HG02885 (cell line): ENCODE data around the gene SSRP1.
A peak's percentile ranks its signal among the peaks of the same experiment; 100 is the strongest.

Experiments
- ATAC-seq: cut with Tn5 transposase; IDR thresholded peaks from one replicate; pipeline ENCODE4 v1.9.1; 2021; ENCODE audit warnings: mild to moderate bottlenecking; ENCODE audit not compliant: unreplicated experiment, poor library complexity

Gene SSRP1

DNA sequence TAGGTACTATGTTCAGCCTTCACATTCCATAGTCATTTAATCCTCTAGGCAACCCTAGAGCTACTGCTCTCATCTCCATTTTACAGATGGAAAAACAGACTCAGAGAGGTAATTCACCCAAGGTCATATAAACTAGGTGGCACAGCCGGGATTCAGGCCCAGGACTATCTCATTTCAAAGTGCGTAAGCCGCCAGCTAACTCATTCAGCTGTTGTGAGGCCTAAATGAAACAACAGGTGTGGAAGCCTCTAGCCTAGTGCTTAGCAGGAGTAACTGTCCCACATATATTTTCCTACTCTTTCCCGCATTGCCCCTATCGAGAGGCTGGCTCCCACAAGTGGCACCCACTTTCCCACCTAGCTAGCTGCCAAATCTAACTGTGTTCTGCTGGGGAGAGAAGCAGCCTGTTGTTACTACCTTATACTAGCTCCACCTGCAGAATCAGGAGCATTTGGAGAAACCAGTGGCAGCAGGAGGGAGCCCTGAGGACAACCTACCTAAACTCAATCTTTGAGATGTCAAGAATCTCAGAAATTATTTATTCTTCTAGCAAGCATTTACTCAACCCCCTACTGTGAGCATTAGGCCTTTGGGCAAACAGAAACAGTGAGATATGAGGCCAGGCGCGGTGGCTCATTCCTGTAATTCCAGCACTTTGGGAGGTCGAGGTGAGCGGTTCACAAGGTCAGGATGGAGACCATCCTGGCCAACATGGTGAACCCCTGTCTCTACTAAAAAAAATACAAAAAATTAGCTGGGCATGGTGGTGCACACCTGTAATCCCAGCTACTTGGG, 24.4 kb upstream of the SSRP1 start:
- no peak for ATAC-seq

DNA sequence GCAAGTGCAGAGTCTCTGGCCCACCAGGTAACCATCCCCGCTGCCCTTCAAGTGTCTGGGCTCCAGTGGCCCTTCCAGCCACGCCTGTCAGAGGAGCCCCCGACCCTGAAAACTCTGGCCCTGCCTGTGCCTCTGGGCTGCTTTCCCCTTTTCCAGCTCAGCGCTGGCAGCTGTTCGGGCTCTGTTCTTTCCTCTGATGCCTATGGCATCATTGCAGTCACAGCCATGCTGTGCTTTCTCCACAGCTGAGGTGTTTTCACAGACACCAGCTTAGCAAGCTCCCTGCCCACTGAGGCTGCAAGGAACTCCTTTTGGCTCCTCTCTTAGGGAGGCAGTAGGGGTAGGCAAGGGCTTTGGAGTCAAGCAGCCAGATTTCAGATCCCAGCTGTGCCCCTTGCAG, 23.7 kb upstream of the SSRP1 start:
- no peak for ATAC-seq

DNA sequence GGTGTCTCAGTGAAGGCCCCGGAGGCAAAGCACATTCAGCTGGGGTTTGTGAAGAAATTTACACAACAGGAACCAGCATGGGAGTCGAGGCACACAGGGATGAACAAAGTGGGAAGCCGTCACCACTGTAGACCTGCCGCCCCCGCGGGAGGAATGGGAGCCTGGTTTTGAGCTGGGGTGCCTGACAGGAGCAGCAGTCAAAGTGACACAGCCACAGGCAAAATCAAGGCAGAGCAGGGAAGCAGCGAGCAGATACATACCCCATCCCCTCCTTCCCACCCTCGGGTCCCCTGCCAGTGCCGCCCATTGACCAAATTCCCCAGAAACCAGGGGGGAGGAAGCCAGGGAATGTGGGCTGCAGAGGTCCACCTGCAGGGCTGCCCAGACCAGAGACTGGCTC, 23.3 kb upstream of the SSRP1 start:
- no peak for ATAC-seq

DNA sequence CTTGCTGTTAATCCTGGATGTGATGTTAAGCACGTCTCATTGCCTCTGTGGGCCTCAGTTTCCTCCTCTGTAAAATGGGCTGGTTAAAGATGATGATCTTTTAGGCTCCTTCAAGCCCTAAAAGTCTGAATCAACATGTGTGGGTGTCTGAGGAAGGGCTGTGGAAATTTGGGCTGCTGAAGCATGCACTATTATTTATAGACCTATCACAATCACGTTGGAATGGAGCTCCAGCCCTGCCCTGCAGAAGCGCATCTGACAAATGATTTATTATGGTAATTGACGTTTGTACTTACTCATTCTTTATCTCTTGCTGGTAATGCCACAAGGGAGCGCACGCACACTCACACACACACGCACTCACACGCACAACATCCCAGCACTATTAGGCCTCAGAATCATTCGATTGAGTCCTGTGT, 22.9 kb upstream of the SSRP1 start:
- ATAC-seq: no peak

DNA sequence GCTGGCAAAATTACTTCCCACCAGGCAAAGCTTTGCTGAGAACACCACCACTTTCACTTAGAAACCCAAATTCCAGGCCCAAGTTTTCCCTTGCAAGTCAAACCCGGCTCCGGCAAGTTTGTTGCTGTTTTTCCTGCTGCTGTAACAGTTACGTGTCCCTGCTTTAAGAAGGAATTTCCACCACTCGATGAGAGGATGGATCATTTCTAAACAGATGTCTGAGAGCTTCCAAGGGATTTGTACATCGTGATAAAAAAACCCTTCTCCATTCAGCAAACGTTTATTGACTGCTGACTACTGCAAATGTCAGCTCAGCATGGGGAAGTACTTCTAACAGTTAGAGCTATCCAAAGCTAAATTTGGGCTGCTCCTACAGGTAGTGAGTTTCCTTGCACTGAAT, 22.2 kb upstream of the SSRP1 start:
- ATAC-seq: no peak

DNA sequence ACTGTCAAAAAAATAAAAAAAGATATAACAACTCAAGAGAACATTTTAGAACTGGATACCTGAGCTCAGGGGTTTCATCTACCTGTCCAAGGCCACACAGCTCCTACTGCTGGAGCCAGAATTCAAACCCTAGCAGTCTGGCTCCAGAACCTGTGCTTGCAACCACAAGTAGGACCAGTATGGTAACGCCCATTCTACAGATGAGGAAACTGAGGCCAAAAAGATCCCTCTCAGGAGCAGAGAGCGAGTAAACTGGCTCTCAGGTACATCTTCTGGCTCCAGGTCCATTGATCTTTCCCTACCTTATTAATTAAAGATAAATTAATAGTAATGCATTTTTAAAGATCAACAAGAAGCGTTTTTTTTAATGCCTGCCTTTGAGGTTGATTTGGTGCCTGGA, 21.6 kb upstream of the SSRP1 start:
- ATAC-seq: no peak

DNA sequence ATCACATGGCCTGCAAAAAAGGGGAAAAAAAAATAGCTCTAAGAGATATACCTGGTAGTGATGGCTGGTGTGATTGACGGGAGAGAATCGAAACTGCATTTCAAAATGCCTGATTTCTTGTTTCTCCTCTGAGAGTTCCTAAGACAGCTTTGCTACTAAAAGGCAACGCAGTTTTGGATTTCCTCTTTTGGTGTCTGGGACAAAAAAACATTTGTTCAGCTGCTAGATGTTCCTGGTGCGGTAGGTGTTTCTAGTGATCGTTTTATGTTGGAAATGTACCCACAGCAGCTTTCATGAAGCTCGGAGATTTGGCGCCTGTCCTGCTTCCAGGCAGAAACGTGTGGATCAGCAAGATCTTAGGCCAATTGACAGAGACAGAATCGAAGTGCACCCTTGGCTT, 20.6 kb upstream of the SSRP1 start:
- ATAC-seq: no peak

DNA sequence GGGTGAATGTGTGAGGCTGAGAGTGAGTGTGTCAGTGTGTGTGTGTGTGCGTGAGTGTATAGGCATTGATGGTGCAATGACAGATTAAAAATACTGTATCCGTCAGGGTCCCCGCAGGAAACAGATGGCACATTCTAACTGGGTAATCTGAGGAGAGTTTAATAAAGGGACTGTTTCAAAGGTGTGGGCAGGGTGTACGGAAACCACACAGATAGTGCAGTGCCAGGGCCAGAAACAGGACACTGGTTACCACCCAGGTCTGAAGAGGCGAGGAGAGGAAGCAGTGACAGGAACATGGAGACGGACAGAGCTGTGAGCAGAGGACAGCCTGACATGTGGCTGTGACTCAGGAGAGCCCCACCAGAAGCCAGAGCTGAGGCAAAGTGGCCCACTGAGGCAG, 19.0 kb upstream of the SSRP1 start:
- ATAC-seq: no peak

DNA sequence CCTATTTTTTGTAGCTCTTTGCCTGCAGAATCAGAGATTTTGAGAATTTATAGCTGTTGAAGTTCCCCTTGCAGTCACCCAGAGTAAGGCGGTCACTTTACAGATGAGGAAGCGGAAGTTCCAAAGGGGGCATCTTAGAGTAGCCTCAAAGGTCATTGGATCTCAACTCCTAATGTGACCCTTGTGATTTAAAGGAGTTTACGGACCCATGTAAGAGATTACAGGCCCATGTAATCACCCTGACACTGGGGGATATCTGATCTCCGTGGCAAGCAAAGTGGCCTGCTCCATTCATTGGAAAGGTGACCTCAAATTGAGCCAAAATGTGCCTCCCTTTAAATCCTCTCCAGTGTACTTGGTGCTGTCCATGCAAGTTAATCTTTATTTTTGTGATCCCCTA, 18.2 kb upstream of the SSRP1 start:
- no peak for ATAC-seq

DNA sequence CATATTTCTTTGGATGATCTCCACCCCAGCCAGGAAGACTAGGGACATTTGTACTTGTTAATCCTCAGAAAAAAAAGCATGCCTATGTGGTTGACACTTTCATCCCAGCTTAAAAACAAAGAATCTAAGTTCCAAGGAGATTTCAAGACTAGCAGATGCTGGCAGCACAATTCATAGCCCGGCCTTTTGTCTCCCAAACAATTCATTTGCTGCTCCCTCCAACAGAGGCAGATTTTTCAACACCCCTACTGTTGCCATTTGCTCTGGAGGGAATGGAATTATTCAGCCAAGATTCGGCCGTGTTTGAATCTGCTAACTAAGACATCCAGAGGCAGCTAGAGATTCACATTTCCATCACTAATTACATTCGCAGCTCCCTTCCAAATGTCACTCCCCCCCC, 17.8 kb upstream of the SSRP1 start:
- no peak for ATAC-seq

DNA sequence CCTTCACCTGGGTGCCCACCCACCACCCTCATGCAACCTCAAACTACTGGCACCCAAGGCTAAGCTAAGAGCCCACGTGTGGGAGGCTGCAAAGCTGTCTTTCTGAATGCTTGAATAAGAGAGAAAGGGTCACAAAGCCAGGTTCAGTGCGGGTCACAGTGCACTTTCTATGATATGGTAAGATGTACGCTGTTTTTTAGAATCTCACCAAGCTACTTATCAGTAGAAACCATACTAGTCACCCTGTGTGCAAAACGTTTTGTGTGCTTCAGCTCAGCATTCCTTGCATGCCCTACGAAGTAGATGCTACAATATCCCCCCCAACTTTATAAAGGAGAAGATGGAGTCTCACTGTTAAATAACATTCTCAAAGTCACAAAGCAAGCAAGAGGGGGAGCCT, 17.3 kb upstream of the SSRP1 start:
- ATAC-seq: no peak

DNA sequence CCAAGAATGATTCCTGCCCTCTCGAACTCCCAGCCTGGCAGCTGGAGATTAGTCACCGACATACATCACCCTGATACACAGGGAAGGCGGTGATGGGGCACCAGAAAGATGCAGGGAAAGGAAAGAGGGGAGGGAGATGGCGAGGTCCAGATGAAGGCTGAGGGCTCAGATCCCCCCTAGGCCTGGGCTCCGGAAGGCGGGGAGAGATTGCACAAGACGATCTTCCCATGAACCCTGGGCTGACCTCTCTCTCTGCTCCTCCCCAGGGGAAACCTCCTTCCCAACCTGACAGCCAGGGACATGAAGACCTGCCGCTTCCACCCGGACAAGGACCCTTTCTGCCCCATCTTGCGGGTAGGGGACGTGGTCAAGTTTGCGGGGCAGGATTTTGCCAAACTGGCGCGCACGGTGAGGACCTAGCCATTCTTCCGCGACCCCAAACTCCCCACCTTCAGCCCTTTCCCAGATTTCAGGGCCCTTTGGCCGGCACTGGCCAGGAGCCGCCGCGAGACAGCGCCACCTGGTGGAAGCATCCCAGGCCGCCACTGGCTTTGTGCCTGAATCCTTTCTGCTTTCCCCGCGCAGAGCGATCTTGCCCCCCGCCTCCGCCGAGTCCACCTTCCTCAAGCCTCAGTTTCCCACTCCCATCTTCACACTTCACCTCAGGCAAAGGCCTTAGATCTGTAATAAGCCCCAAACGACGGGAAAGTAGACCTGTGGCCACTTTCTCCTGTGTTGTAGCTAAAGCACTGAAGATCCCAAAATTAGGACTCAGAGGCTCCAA, 14.0 kb upstream of the SSRP1 start:
- ATAC-seq: no peak

DNA sequence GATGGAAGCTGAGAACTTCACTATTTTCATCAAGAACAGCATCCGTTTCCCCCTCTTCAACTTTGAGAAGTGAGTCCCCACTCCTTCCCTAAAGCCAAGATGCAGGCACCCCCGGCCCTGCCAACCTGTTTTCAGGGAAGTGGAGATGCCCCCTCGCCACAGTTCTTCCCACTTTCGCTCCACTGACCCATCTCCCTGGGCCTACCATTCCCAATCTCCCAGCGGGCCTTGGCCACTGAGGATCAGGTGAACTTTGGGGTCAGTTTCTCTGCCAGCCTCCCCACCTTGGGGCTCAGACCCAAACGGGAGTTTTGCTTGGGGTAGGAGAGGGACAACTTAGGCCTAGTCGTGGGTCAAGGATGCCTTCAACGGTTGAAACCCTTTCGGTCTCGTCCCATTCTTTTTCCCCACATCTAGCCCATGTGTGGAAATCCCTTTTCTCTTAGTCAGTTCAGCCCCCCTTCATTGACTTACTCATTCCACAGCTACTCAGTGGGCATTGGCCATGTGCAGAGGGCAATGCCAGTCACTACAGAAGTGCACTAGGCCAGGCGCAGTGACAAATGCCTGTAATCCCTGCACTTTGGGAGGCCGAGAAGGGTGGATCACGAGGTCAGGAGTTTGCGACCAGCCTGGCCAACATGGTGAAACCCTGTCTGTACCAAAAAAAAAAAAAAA, 13.1 kb upstream of the SSRP1 start:
- no peak for ATAC-seq

DNA sequence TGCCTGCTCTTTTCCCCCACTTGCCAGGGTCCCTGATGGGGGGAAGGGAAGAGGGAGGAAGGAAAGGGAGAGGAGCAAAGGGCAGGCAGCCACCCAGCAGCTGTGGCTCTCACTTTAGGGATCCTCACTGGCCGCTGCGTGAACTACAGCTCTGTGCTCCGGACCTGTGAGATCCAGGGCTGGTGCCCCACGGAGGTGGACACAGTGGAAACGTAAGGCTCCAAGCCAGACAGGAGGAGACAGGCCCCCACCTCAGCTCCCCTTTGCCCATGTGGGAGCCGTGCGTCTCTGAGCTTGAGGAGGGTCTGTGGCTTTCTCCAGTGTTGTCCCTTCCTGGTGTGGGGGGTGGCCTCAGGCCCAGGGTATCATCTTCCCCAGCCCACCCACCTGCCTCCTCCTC, 12.4 kb upstream of the SSRP1 start:
- ATAC-seq: no peak

DNA sequence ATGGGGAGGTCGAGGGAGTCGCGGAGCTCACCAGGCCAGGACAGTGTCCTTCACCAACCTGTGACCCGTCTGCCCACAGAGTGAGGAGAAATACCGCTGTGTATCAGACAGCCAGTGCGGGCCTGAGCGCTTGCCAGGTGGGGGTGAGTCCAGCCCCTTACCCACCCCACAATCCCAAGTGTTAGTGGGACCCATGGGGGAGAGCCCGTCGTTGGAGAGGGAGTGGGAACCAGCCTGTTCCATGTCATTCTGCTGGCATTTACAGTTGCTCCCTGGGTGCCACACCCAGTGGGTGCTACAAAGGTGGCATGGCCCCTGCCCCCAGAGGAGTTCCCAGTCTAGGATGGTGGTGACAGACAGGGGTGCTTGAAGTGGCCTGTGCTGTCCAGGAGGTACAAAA, 11.6 kb upstream of the SSRP1 start:
- no peak for ATAC-seq

DNA sequence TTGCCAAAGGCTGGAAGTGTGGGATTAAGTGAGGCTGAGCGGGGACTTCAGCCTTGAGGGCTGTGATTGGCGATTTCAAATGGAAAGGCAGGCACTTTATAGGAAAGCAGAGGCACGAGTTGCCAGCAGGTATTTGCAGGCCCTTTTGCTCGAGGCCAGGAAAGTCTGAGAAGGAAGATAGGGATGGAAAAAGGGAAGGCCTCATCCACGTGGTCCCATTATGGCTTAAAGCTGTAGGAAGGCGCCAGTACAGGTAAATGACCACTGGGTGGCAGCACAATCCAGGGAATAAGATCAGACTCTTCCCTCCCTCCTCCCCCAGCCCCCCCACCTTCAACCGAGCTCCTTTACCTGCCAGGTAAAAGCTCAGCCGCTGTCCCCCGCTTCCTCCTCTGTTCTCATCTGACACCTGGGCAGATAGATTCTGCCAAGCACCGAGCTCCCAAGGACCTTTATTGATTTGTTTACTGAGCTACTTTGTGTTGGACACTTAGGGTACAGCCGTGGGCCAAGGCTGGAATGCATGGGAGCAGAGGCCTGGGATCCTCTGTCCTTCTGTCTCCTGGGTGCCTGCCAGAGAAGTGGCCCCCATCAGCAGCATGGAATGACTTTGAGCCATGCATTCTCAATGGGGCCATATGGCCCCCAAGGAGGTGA, 10.0 kb upstream of the SSRP1 start:
- ATAC-seq: peak; percentile 88

DNA sequence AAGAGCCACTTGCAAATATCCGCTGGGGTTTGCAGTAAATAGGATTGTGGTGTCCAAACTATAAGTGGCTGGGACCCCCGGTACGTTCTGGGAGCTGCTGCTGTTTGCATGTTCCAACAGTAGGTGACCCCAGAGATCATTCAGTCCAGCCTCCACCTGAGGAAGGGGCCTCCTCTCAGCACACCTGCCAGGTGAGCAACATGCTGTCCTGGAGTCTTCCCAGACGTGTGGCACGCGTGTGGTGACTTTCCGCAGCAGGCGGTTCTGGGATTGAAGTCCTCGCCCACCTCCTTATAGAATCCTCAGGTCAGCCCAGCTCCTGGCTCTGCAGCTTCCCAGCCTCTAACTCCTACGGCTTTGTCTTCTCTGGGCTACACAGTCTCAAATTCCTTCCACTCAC, 9.1 kb upstream of the SSRP1 start:
- no peak for ATAC-seq

DNA sequence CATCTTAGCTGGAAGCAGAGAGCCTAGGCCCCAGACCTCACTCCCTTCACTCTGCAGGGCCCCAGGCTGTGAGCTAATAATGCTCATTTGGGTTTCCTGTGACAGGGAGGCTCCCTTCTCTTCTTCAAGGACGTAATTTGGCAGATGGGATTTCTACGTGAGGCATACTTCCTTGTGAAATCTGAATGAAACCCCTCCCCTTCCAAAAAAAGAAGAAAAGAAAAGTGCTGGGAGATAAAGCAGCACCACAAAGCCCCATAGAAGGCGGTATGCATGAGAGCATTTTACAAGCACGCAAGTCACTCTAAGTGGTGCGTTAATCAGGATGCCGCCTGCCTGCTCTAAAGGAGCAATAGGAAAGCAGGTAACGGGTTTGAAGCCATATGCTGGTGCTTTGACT, 8.1 kb upstream of the SSRP1 start:
- no peak for ATAC-seq

DNA sequence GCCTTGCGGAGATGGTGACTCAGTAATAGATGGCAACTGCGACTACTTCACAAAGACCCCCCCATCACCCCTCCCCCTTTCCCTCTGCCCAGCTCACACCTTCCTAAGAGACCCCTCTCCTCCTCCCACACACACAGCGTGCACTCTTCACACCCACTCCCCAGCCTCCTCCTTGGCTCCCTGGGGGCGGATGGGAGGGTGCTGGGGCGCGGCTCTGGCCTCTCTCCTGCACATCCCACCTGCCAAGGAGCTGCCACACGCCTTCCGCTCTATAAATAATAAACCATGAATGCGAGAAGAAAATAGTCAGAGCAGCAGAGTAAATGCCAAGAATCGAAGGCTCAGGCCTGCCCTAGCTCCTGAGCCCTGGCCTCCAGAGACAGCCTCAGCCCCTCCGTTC, 7.0 kb upstream of the SSRP1 start:
- no peak for ATAC-seq

DNA sequence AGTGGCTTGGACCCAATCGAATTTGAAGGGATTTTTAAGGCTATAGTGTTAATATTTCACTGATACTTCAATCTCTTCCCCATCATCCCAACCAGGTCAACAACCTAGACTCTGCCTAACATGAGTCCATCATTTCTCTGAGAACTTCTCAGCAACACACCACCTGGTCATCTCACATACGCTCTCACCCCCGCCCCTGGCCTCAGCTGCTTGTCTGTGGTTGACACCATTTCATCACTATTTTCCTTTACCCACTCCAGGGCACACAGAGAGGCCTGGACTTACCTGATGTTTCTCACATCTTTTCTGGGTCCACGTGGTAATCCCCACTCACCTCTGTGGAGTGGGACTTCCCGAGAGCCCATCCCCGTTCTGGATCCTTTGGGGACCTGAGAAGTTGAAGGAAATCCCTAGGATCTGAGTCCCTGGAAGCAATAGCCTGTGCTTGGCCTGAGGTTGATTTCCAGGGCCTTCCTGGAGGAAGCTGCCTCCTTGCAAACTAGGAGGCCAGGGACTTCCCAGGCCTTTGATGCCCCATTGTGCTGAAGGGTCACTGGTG, 5.6 kb upstream of the SSRP1 start:
- no peak for ATAC-seq
